MCF 10A (cell line): ENCODE data around the gene ISLR2. TPM values are rescaled to one million over a fixed set of nuclear protein-coding genes. Genes with fewer than 3 reads are reported as not detected.

Experiments used
- BruUV-seq: library from RNA; stranded (reverse); fragments of 400-500 nt; replicated peaks from 2 replicates; lab custom pipeline; 2021; lab: Mats Ljungman, UMichigan
- CTCF ChIA-PET: fragments of 300-600 bp; sonication (Branson Sonifier 250); formaldehyde crosslinking; extraction: SDS; loops from one replicate; lab custom pipeline; 2021; ENCODE audit warnings: antibody characterized with exemption, inconsistent platforms; lab: Yijun Ruan, JAX
- POLR2A ChIA-PET: fragments of 300-600, 350-650 bp; sonication (Branson Sonifier 250); formaldehyde crosslinking; extraction: SDS; loops from one replicate; lab custom pipeline; 2020; ENCODE audit warnings: antibody characterized with exemption, inconsistent platforms; lab: Yijun Ruan, JAX
- DNase-seq: peaks from one replicate; pipeline ENCODE4 v3.0.0-alpha.2; 2018; ENCODE audit not compliant: unreplicated experiment
- H3K27ac Mint-ChIP-seq: one replicate; pipeline ENCODE4 v1.8.0; 2022; ENCODE audit warnings: mild to moderate bottlenecking, low read depth, mixed read lengths; ENCODE audit not compliant: unreplicated experiment
- H3K27me3 Mint-ChIP-seq: one replicate; pipeline ENCODE4 v1.8.0; 2022; ENCODE audit warnings: mixed read lengths; ENCODE audit not compliant: insufficient read depth, unreplicated experiment
- H3K36me3 Mint-ChIP-seq: one replicate; pipeline ENCODE4 v1.8.0; 2022; ENCODE audit warnings: mild to moderate bottlenecking, moderate library complexity, mixed read lengths; ENCODE audit not compliant: insufficient read depth, unreplicated experiment
- H3K4me1 Mint-ChIP-seq: one replicate; pipeline ENCODE4 v1.8.0; 2022; ENCODE audit warnings: mixed read lengths; ENCODE audit not compliant: insufficient read depth, unreplicated experiment
- H3K4me3 Mint-ChIP-seq: one replicate; pipeline ENCODE4 v1.8.0; 2022; ENCODE audit warnings: mild to moderate bottlenecking, moderate library complexity, mixed read lengths; ENCODE audit not compliant: unreplicated experiment
- H3K9me3 Mint-ChIP-seq: one replicate; pipeline ENCODE4 v1.8.0; 2022; ENCODE audit warnings: mixed read lengths; ENCODE audit not compliant: unreplicated experiment
- intact Hi-C: fragments of 100-400 bp; cut with micrococcal nuclease; formaldehyde crosslinking; loops from 2 replicates; pipeline ENCODE4 v1.14.1; 2022
- total RNA-seq: library from RNA; stranded (reverse); gene quantifications from 2 replicates; pipeline ENCODE4 v1.2.3, GENCODE V29; 2022
- TF ChIP-seq, protein P1 (sequence below): fragments of 200-600 bp; IDR thresholded peaks from one replicate; pipeline ENCODE4 v1.8.0; 2022; ENCODE audit warnings: antibody characterized with exemption, mild to moderate bottlenecking; ENCODE audit not compliant: unreplicated experiment

ISLR2 gene
- total RNA-seq, 1 experiment from 2014 or later, result not detected

GRCh38 chr15:74179983-74180880 lies 49.8 kb downstream of the ISLR2 start:
- TF ChIP-seq, protein P1, sequence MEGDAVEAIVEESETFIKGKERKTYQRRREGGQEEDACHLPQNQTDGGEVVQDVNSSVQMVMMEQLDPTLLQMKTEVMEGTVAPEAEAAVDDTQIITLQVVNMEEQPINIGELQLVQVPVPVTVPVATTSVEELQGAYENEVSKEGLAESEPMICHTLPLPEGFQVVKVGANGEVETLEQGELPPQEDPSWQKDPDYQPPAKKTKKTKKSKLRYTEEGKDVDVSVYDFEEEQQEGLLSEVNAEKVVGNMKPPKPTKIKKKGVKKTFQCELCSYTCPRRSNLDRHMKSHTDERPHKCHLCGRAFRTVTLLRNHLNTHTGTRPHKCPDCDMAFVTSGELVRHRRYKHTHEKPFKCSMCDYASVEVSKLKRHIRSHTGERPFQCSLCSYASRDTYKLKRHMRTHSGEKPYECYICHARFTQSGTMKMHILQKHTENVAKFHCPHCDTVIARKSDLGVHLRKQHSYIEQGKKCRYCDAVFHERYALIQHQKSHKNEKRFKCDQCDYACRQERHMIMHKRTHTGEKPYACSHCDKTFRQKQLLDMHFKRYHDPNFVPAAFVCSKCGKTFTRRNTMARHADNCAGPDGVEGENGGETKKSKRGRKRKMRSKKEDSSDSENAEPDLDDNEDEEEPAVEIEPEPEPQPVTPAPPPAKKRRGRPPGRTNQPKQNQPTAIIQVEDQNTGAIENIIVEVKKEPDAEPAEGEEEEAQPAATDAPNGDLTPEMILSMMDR, result no peak
- peak overlapping the region; percentile 41 for H3K27ac Mint-ChIP-seq

DNA sequence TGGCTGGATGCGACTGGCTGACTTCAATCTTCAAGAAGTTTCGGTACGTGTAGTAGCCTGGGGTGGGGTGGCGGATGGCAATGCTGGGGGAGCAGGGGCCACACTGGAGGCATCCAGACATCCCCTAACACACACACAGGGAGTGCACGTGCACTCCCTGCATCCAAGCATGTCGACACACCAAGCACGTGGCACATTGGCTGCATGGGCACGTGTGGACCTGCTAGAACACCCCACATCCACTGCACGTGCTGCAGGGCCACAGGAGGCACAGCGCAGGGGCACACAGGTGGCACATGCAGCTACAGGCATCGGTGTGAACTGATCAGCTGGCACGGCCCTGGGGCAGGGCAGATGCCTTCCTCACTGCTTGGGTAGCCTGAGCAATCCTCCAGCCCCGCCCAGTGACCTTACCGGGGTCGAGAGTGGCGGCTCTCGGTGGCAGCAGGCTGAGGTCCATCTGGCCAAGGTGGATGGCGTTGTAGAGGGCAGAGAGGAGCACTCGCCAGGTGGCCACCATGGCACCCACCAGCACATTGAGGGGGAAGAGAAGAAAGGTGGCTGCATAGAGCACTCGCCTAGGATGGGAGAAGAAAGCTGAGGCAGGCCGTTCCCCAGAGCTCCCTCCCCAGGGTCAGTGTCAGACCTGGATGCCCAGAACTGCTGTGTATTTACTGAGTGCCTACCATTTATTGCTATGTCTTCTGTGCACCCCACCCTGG lies 50.7 kb downstream of the ISLR2 start:
- no TSS peak for BruUV-seq
- TF ChIP-seq, protein P1, result no peak
- H3K4me3 Mint-ChIP-seq, result no peak overlapping the region
- intact Hi-C loops, result no loop called here
- peaks cover 9% of the 10 kb centered on the region for H3K27me3 Mint-ChIP-seq
- H3K27ac Mint-ChIP-seq, result no peak overlapping the region
- DNase-seq, result no peak
- peaks cover 38% of the 10 kb centered on the region for H3K4me1 Mint-ChIP-seq
- no peaks in the 10 kb centered on the region for H3K9me3 Mint-ChIP-seq
- ChIA-PET CTCF (interaction anchor here (0.5 to 0.6 kb wide), 2 partner anchors 114 to 128 kb away, joined by 3 read pairs; no protein-coding TSS in a partner anchor), POLR2A (interaction anchor here (1.0 kb wide), 1 partner anchor 20 kb away, joined by 3 read pairs; no protein-coding TSS in a partner anchor)
- H3K36me3 Mint-ChIP-seq, result no peaks in the 10 kb centered on the region

More at GRCh38 chr15:74179983-74180880, 49.8 kb downstream of the ISLR2 start:
- peak; percentile 83 for DNase-seq
- CTCF ChIA-PET, result interaction anchor here (0.5 to 1.0 kb wide), 2 partner anchors 11 to 127 kb away, joined by 3 read pairs; no protein-coding TSS in a partner anchor
- Mint-ChIP-seq H3K27me3 (peaks cover 4% of the 10 kb centered on the region), H3K4me1 (peaks cover 38% of the 10 kb centered on the region), H3K36me3 (no peaks in the 10 kb centered on the region), H3K9me3 (no peaks in the 10 kb centered on the region), H3K4me3 (no peak overlapping the region)
- BruUV-seq, result no TSS peak
- intact Hi-C loops, result loop anchor here (1.0 to 2.0 kb wide), 3 partner anchors 13 to 123 kb away; no protein-coding TSS in a partner anchor
- POLR2A ChIA-PET, result interaction anchor here (0.7 to 1.0 kb wide), 3 partner anchors 17 to 23 kb away, joined by 3 read pairs; no protein-coding TSS in a partner anchor

- DNase-seq, result no peak
- BruUV-seq, result no TSS peak
- intact Hi-C loops, result no loop called here
- ChIA-PET POLR2A (no interaction called here), CTCF (interaction anchor here (0.6 kb wide), 1 partner anchor 115 kb away, joined by 3 read pairs; no protein-coding TSS in a partner anchor)
- Mint-ChIP-seq H3K4me1 (peaks cover 34% of the 10 kb centered on the region), H3K27me3 (peaks cover 14% of the 10 kb centered on the region), H3K27ac (no peak overlapping the region), H3K9me3 (no peaks in the 10 kb centered on the region), H3K4me3 (no peak overlapping the region), H3K36me3 (no peaks in the 10 kb centered on the region)
- TF ChIP-seq, protein P1, result no peak
Observed at GRCh38 chr15:74182131-74182530, 51.7 kb downstream of the ISLR2 start.
